ENCODE data around the gene SP3. TPM values are rescaled to one million over a fixed set of nuclear protein-coding genes. Genes with fewer than 3 reads are reported as not detected.

The SP3 gene
- total and polyA plus RNA-seq, 2 of the 8 experiments (the other 6 are each of a cell fraction or from before 2014, with no cell fraction given) = 31.0 to 92.1 TPM

- TF ChIP-seq, protein P1, sequence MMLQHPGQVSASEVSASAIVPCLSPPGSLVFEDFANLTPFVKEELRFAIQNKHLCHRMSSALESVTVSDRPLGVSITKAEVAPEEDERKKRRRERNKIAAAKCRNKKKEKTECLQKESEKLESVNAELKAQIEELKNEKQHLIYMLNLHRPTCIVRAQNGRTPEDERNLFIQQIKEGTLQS (IDR thresholded peaks at IDR 0.05; ENCODE audit: insufficient read depth, low read depth, low read length) = no peak
- TF ChIP-seq SAP30 (IDR thresholded peaks at IDR 0.05; ENCODE audit: insufficient read depth, insufficient replicate concordance, low read length) (no peak), JUND (IDR thresholded peaks at IDR 0.05; ENCODE audit: low read length) (no peak)
Measured at GRCh38 chr2:173990970-173991819, 26.0 kb upstream of the SP3 start (continued).

Data from H1 (cell line).